Measurements from ENCODE around the gene NPPC. TPM values are rescaled to one million over a fixed set of nuclear protein-coding genes. Genes with fewer than 3 reads are reported as not detected.

The NPPC gene
- total and polyA plus RNA-seq, 2 of the 8 experiments (the other 6 are each of a cell fraction or from before 2014, with no cell fraction given) = 1.3 to 4.7 TPM

DNA sequence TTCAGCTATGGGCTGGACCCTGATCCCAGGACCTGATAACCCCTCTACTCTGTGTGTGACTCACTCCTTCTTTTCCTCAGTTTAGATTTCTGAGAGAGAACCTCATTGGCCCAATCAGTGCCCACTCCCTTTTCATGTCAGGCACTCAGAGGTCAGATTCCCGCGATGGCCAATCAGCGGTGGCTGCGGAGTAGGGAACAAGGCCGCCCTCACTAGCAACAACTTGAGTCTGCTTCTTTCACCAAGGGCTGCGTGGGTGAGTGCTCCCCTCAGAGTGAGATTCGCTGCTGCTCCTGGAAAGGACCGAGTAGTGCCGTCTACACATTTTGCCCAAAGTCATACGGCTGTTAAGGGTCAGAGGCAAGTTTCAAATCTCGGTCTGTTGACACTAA is 34.7 kb downstream of the NPPC start (continued):
- TF ChIP-seq NRF1 (IDR thresholded peaks at IDR 0.05; ENCODE audit: low read depth, low read length) (no peak), TBP (IDR thresholded peaks at IDR 0.05; ENCODE audit: low read depth, low read length) (no peak)

Measured in H1 (cell line).